GM13976 (cell line): ENCODE data around the gene GIPC2.
A peak's percentile ranks its signal among the peaks of the same experiment; 100 is the strongest.

ENCODE experiments used
- DNase-seq: peaks from one replicate; pipeline ENCODE4 v3.0.0; 2012; ENCODE audit warnings: low spot score
- in situ Hi-C: fragments of 300-500 bp; cut with MboI; formaldehyde crosslinking; loops from one replicate; pipeline ENCODE4 v1.12.0; 2022; ENCODE audit warnings: low sequenced_read_pairs, mixed read lengths, inconsistent platforms; ENCODE audit not compliant: unreplicated experiment
- TF ChIP-seq, protein P1 (sequence below): IDR thresholded peaks from 2 replicates; pipeline ENCODE4 v1.5.1; 2012; ENCODE audit warnings: borderline replicate concordance, mild to moderate bottlenecking; ENCODE audit not compliant: insufficient read depth; ENCODE audit errors: extremely low read depth, missing control alignments, control extremely low read depth

GIPC2 gene

GRCh38 chr1:78122389-78122788 is 76.6 kb downstream of the GIPC2 start:
- in situ Hi-C loops = loop anchor here (25.0 kb wide), 2 partner anchors 435 to 585 kb away; partner anchors contain the start of gene ZZZ3
- no peak for DNase-seq
- TF ChIP-seq, protein P1, sequence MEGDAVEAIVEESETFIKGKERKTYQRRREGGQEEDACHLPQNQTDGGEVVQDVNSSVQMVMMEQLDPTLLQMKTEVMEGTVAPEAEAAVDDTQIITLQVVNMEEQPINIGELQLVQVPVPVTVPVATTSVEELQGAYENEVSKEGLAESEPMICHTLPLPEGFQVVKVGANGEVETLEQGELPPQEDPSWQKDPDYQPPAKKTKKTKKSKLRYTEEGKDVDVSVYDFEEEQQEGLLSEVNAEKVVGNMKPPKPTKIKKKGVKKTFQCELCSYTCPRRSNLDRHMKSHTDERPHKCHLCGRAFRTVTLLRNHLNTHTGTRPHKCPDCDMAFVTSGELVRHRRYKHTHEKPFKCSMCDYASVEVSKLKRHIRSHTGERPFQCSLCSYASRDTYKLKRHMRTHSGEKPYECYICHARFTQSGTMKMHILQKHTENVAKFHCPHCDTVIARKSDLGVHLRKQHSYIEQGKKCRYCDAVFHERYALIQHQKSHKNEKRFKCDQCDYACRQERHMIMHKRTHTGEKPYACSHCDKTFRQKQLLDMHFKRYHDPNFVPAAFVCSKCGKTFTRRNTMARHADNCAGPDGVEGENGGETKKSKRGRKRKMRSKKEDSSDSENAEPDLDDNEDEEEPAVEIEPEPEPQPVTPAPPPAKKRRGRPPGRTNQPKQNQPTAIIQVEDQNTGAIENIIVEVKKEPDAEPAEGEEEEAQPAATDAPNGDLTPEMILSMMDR = no peak

- in situ Hi-C loops = no loop called here
- TF ChIP-seq, protein P1 = no peak
These were observed 80.7 kb downstream of the GIPC2 start for GRCh38 chr1:78126506-78126905.

DNA sequence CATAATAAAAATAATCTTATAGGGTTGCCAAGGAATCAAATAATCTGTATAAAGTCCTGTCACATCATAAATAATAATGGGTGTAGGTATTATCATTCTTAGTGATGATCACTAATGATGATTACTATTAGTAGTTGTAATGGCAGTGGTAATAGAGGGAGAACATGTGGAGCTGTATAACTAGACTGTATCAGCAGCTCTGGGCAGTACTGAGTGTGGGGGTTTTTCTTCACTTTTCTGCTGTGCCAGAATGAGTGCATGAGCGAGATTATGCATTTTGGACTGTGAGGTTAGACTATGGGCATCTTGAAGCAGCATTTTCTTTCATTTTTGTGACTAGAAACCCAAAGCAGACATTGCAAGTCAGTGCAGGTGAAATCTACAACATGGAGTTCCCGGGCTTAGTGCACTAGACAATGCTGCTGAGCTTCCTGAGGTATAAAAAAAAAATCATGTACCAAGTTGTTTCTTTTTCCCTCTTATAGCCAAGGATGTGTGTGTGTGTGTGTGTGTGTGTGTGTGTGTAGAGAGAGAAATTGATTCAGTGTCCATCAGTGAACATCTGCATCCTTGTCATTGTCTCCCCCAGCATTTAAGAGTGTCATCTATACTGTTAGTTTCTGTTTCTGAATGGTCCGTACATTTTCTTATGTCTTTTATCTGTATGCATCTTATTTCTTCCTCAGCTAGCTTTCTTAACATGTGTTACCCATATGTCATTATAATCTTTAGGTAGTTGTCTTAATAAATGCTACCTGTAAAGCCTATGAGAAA is 86.6 kb downstream of the GIPC2 start:
- DNase-seq = no peak
- in situ Hi-C loops = loop anchor here (5.0 to 10.0 kb wide), 2 partner anchors 470 to 542 kb away; no protein-coding TSS in a partner anchor
- TF ChIP-seq, protein P1 = no peak

More at GRCh38 chr1:78126506-78126905, 80.7 kb downstream of the GIPC2 start:
- DNase-seq = no peak

DNA sequence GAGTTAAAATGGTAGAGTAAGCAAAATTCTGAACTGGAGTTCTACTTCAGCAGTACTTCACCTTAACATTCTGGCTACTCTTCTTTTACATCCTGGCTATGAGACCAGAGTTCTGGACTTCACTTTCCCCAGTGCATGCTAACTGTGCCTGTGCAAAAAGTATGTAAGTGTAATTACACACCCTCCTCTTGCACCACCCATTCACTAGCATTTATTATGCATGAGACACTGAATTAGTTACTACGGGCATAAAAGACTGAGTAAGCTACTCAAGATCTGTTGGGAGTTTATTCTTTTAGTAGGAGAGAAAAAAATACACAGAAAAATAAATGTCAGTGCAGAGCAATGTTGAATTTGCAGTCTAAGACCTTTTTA is 87.2 kb downstream of the GIPC2 start:
- in situ Hi-C loops = loop anchor here (5.0 to 10.0 kb wide), 2 partner anchors 469 to 542 kb away; no protein-coding TSS in a partner anchor
- TF ChIP-seq, protein P1 = no peak
- no peak for DNase-seq

GRCh38 chr1:78136680-78137079 is 90.9 kb downstream of the GIPC2 start:
- TF ChIP-seq, protein P1 = no peak
- DNase-seq = no peak
- in situ Hi-C loops = loop anchor here (10.0 kb wide), 1 partner anchor 538 kb away; no protein-coding TSS in a partner anchor

GRCh38 chr1:78141531-78142231 is 95.9 kb downstream of the GIPC2 start:
- in situ Hi-C loops = no loop called here

More at GRCh38 chr1:78141531-78142231, 95.9 kb downstream of the GIPC2 start:
- TF ChIP-seq, protein P1 = no peak
- DNase-seq = peak; percentile 19
